Measurements from ENCODE around the gene ANKRD44. TPM values are rescaled to one million over a fixed set of nuclear protein-coding genes. Genes with fewer than 3 reads are reported as not detected.

The ANKRD44 gene
- total RNA-seq, 1 donor from 2014 or later = 3.4 TPM

- no peak for TF ChIP-seq EZH2phosphoT487 (IDR thresholded peaks at IDR 0.05)
- TF ChIP-seq EZH2 (IDR thresholded peaks at IDR 0.05) = no peak
- no peak for TF ChIP-seq CTCF (IDR thresholded peaks at IDR 0.05)
- no peak overlapping the region for H3K4me2 ChIP-seq
- H3K36me3 Mint-ChIP-seq = peaks cover 6% of the 10 kb centered on the region
- no peak for DNase-seq (ENCODE audit: low spot score)
- H3F3A ChIP-seq (ENCODE audit: low read depth) = no peaks in the 10 kb centered on the region
- H4K20me1 ChIP-seq (ENCODE audit: low read depth) = no peaks in the 10 kb centered on the region
- no peaks in the 10 kb centered on the region for H3K4me1 ChIP-seq
- H3K4me3 ChIP-seq = no peak overlapping the region
- H3K4me1 Mint-ChIP-seq = no peaks in the 10 kb centered on the region
- H3K9me3 Mint-ChIP-seq = no peaks in the 10 kb centered on the region
- no peaks in the 10 kb centered on the region for H3K27me3 Mint-ChIP-seq (ENCODE audit: insufficient read depth, low read depth)
- no peaks in the 10 kb centered on the region for H3K27me3 ChIP-seq
- no peaks in the 10 kb centered on the region for H3K36me3 ChIP-seq
- no peaks in the 10 kb centered on the region for H3K9me3 ChIP-seq (ENCODE audit: low read depth)
- no peak overlapping the region for H3K9ac ChIP-seq
- no peak overlapping the region for H3K4me3 Mint-ChIP-seq
- H3K79me2 ChIP-seq (ENCODE audit: low read depth) = no peaks in the 10 kb centered on the region
- H3K27ac ChIP-seq = no peak overlapping the region
- H3K27ac Mint-ChIP-seq = no peak overlapping the region
- H2AFZ ChIP-seq (replicated peaks) = no peak overlapping the region
These were observed 278.8 kb downstream of the ANKRD44 start for GRCh38 chr2:197031803-197032202.

- H3K9me3 Mint-ChIP-seq = no peaks in the 10 kb centered on the region
- H3K27ac Mint-ChIP-seq = no peak overlapping the region
- Histone ChIP-seq H3K9ac (no peak overlapping the region), H3K4me2 (no peak overlapping the region), H3K79me2 (ENCODE audit: low read depth) (no peaks in the 10 kb centered on the region), H3F3A (ENCODE audit: low read depth) (no peaks in the 10 kb centered on the region), H3K36me3 (no peaks in the 10 kb centered on the region), H4K20me1 (ENCODE audit: low read depth) (no peaks in the 10 kb centered on the region), H2AFZ (replicated peaks) (no peak overlapping the region), H3K4me1 (no peaks in the 10 kb centered on the region), H3K4me3 (no peak overlapping the region), H3K27ac (no peak overlapping the region), H3K9me3 (ENCODE audit: low read depth) (no peaks in the 10 kb centered on the region), H3K27me3 (no peaks in the 10 kb centered on the region)
- H3K36me3 Mint-ChIP-seq = peaks cover 6% of the 10 kb centered on the region
- H3K4me3 Mint-ChIP-seq = no peak overlapping the region
- H3K4me1 Mint-ChIP-seq = no peaks in the 10 kb centered on the region
- H3K27me3 Mint-ChIP-seq (ENCODE audit: insufficient read depth, low read depth) = no peaks in the 10 kb centered on the region
- DNase-seq (ENCODE audit: low spot score) = no peak
- TF ChIP-seq EZH2 (IDR thresholded peaks at IDR 0.05) (no peak), CTCF (IDR thresholded peaks at IDR 0.05) (no peak), EZH2phosphoT487 (IDR thresholded peaks at IDR 0.05) (no peak)
These were observed 280.5 kb downstream of the ANKRD44 start for GRCh38 chr2:197030090-197030489.

- H3K27me3 Mint-ChIP-seq (ENCODE audit: insufficient read depth, low read depth) = peaks cover 3% of the 10 kb centered on the region
- no peak overlapping the region for H3K4me3 ChIP-seq
- no peaks in the 10 kb centered on the region for H3K79me2 ChIP-seq (ENCODE audit: low read depth)
- no peaks in the 10 kb centered on the region for H3K4me1 Mint-ChIP-seq
- no peak for DNase-seq (ENCODE audit: low spot score)
- no peak for TF ChIP-seq EZH2phosphoT487 (IDR thresholded peaks at IDR 0.05)
- TF ChIP-seq EZH2 (IDR thresholded peaks at IDR 0.05) = no peak
- no peak for TF ChIP-seq CTCF (IDR thresholded peaks at IDR 0.05)
- no peak overlapping the region for H3K27ac ChIP-seq
- no peaks in the 10 kb centered on the region for H3K9me3 Mint-ChIP-seq
- H3K4me2 ChIP-seq = no peak overlapping the region
- no peak overlapping the region for H3K9ac ChIP-seq
- no peaks in the 10 kb centered on the region for H3K9me3 ChIP-seq (ENCODE audit: low read depth)
- no peaks in the 10 kb centered on the region for H3K4me1 ChIP-seq
- H2AFZ ChIP-seq (replicated peaks) = no peak overlapping the region
- peaks cover 6% of the 10 kb centered on the region for H3K36me3 Mint-ChIP-seq
- H3K4me3 Mint-ChIP-seq = no peak overlapping the region
- no peaks in the 10 kb centered on the region for H3K27me3 ChIP-seq
- H3F3A ChIP-seq (ENCODE audit: low read depth) = no peaks in the 10 kb centered on the region
- H4K20me1 ChIP-seq (ENCODE audit: low read depth) = no peaks in the 10 kb centered on the region
- H3K36me3 ChIP-seq = no peaks in the 10 kb centered on the region
- H3K27ac Mint-ChIP-seq = no peak overlapping the region
These were observed 281.9 kb downstream of the ANKRD44 start for GRCh38 chr2:197028633-197029032.
